C4-2B (cell line): ENCODE data around the gene HEATR9.

Experiments
- CTCF ChIP-seq: fragments of 450-650 bp; conservative IDR thresholded peaks from 2 replicates; pipeline ENCODE4 v1.5.1; 2017; ENCODE audit warnings: mild to moderate bottlenecking
- ZFX ChIP-seq: fragments of 450-650 bp; IDR thresholded peaks from 2 replicates; pipeline ENCODE4 v1.6.1; 2017

GRCh38 chr17:35875072-35875799, 6.5 kb upstream of the HEATR9 start:
- no peak for TF ChIP-seq ZFX
- TF ChIP-seq CTCF: no peak
